ENCODE data around the gene PTPRN2. TPM values are rescaled to one million over a fixed set of nuclear protein-coding genes. Genes with fewer than 3 reads are reported as not detected.
"Not testable (repeated sequence)": the region's sequence is repeated elsewhere in the genome, so short reads cannot be mapped to it uniquely, and the experiment has no call there.

The PTPRN2 gene
- total RNA-seq, 1 donor from 2014 or later = 11.4 TPM

DNA sequence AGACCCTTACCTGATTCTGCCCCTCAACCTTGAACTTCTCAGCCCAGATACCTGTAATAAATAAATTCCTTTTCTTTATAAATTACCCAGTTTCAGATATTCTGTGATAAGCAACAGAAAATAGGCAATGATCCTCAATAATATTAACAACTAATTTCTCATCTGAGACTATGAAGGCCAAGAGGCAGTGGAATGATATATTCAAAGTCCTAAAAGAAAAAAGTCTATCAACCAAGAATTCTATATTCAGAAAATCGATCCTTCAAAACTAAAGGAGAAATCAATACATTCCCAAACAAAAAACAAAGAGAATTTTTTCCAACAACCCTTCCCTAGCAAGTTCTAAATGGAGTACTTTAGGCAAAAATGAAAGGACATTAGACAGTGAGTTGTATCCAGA, 279.6 kb downstream of the PTPRN2 start:
- H3K4me3 Mint-ChIP-seq (ENCODE audit: low read depth) = no peak overlapping the region
- H3K4me1 Mint-ChIP-seq (ENCODE audit: low read depth) = no peaks in the 10 kb centered on the region
- TF ChIP-seq, protein P1, sequence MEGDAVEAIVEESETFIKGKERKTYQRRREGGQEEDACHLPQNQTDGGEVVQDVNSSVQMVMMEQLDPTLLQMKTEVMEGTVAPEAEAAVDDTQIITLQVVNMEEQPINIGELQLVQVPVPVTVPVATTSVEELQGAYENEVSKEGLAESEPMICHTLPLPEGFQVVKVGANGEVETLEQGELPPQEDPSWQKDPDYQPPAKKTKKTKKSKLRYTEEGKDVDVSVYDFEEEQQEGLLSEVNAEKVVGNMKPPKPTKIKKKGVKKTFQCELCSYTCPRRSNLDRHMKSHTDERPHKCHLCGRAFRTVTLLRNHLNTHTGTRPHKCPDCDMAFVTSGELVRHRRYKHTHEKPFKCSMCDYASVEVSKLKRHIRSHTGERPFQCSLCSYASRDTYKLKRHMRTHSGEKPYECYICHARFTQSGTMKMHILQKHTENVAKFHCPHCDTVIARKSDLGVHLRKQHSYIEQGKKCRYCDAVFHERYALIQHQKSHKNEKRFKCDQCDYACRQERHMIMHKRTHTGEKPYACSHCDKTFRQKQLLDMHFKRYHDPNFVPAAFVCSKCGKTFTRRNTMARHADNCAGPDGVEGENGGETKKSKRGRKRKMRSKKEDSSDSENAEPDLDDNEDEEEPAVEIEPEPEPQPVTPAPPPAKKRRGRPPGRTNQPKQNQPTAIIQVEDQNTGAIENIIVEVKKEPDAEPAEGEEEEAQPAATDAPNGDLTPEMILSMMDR (IDR thresholded peaks at IDR 0.05; ENCODE audit: unreplicated experiment) = no peak
- no peaks in the 10 kb centered on the region for H3K27me3 Mint-ChIP-seq
- no peaks in the 10 kb centered on the region for H3K36me3 Mint-ChIP-seq (ENCODE audit: insufficient read depth)
- H3K27ac Mint-ChIP-seq = no peak overlapping the region
- no peak for DNase-seq (ENCODE audit: low spot score, unreplicated experiment)
- peaks cover 24% of the 10 kb centered on the region for H3K9me3 Mint-ChIP-seq (ENCODE audit: low read depth)

DNA sequence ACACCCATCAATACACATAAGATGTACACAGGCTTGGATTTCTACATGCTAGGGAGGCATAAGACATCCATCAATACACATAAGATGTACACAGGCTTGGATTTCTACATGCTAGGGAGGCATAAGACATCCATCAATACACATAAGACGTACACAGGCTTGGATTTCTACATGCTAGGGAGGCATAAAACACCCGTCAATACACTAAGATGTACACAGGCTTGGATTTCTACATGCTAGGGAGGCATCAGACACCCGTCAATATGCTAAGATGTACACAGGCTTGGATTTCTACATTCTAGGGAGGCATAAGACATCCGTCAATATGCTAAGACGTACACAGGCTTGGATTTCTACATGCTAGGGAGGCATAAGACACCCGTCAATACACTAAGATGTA, 283.6 kb downstream of the PTPRN2 start:
- H3K27me3 Mint-ChIP-seq; H3K36me3 Mint-ChIP-seq (ENCODE audit: insufficient read depth); H3K27ac Mint-ChIP-seq; H3K4me1 Mint-ChIP-seq (ENCODE audit: low read depth); DNase-seq (ENCODE audit: low spot score, unreplicated experiment); H3K4me3 Mint-ChIP-seq (ENCODE audit: low read depth): not testable (repeated sequence)
- peaks cover 14% of the 10 kb centered on the region for H3K9me3 Mint-ChIP-seq (ENCODE audit: low read depth)

DNA sequence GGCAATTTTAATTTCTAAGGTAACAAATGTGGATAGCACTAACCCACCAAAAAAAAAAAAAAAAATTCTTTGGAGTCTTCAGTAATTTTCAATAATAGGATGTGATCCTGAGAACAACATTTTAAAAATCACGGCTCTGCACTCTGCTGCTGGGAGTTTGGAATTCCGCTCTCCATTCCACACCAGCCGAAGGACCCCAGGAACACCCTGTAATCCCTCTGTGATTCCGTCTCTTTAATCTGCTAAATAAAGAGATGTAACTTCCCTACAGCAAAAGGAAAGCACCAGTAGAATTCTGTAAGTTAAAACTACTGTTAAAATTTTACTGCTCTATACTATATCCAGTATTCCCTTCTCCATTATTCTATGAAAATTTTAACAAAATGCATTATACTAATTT, 284.5 kb downstream of the PTPRN2 start:
- H3K4me1 Mint-ChIP-seq (ENCODE audit: low read depth) = no peaks in the 10 kb centered on the region
- H3K27ac Mint-ChIP-seq = no peak overlapping the region
- no peak for DNase-seq (ENCODE audit: low spot score, unreplicated experiment)
- H3K9me3 Mint-ChIP-seq (ENCODE audit: low read depth) = peaks cover 11% of the 10 kb centered on the region
- no peak overlapping the region for H3K4me3 Mint-ChIP-seq (ENCODE audit: low read depth)
- H3K27me3 Mint-ChIP-seq = no peaks in the 10 kb centered on the region
- no peaks in the 10 kb centered on the region for H3K36me3 Mint-ChIP-seq (ENCODE audit: insufficient read depth)
- TF ChIP-seq, protein P1 (IDR thresholded peaks at IDR 0.05; ENCODE audit: unreplicated experiment) = no peak

DNA sequence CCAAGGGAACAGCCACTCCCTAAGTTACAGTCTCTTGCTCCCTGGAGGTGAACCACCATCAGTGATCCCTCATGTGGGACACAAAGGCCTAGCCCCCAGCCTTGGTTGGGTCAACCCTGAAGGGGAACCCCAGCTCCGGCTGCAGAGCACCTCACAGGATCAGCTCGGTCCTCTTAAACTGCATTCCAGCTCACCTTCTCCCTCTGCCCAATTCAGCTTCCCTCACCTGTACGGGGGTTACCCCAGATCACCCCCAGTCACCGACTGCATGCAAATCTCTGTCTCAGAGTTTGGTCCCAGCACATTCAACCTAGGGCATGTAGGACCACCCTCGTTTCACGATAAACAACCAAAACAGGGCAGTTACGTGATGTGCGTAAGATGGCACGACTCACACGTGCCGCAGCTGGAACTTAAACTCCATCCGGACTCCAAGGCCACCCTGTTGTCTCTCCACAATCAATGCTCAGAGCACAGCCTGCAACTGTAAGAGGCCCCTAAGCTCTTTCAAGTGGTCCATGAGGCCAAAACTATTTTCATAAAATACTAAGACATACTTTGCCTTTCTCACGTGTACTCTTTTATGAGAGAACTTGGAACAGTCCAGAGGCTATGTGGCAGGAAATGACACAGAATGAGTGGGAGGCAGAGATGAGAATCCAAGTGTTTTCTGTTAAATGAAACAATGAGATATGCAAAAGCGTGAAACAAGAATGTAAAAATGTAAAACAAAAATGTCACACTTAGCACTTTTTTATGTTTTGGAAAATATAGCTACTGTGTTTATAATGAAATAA, 285.2 kb downstream of the PTPRN2 start:
- TF ChIP-seq, protein P1 (IDR thresholded peaks at IDR 0.05; ENCODE audit: unreplicated experiment) = no peak
- no peak for DNase-seq (ENCODE audit: low spot score, unreplicated experiment)
- Mint-ChIP-seq H3K4me3 (ENCODE audit: low read depth) (no peak overlapping the region), H3K36me3 (ENCODE audit: insufficient read depth) (no peaks in the 10 kb centered on the region), H3K4me1 (ENCODE audit: low read depth) (no peaks in the 10 kb centered on the region), H3K27ac (no peak overlapping the region), H3K9me3 (ENCODE audit: low read depth) (peaks cover 7% of the 10 kb centered on the region), H3K27me3 (no peaks in the 10 kb centered on the region)

DNA sequence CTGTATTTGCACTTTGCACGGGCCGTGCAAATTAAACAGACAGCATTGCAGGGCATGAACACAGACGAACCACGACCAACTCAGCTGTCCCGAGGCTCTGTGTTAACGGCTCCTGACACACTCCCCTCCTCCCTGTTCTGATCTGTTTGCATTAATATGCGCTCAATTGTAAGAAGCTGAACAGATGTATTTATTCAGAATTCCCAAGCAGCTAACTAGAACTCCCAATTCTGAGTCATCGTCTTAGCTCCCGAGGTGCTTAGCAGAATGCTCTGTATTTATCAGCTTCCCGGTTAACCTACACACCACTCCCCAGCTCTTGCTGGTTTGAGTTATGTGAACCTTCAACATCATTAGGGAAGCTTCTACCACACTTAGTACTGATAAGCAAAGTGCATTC, 286.4 kb downstream of the PTPRN2 start:
- H3K27me3 Mint-ChIP-seq = no peaks in the 10 kb centered on the region
- H3K27ac Mint-ChIP-seq = no peak overlapping the region
- no peak for DNase-seq (ENCODE audit: low spot score, unreplicated experiment)
- H3K36me3 Mint-ChIP-seq (ENCODE audit: insufficient read depth) = no peaks in the 10 kb centered on the region
- no peak overlapping the region for H3K4me3 Mint-ChIP-seq (ENCODE audit: low read depth)
- no peaks in the 10 kb centered on the region for H3K4me1 Mint-ChIP-seq (ENCODE audit: low read depth)
- peaks cover under 1% of the 10 kb centered on the region for H3K9me3 Mint-ChIP-seq (ENCODE audit: low read depth)
- TF ChIP-seq, protein P1 (IDR thresholded peaks at IDR 0.05; ENCODE audit: unreplicated experiment) = no peak

DNA sequence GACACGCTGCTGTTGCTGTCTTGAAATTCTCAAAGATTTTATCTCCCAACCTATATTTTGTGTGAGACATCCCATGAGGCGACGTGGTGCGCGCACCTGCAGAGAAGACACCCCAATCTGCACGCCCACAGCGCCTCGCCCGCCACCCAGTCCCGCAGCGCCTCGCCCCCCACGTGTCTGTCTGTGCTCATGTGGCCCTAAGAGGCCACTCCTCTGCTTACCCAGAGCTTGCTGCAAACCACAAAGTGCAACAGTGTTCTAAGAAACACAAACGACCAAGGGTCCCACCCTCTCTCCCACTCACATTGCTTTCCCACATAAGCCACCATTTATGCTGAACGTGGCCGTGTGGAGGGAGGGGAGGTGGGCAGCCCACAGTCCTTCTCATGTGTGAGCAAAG, 287.2 kb downstream of the PTPRN2 start:
- Mint-ChIP-seq H3K4me1 (ENCODE audit: low read depth) (no peaks in the 10 kb centered on the region), H3K36me3 (ENCODE audit: insufficient read depth) (peaks cover 2% of the 10 kb centered on the region), H3K27ac (no peak overlapping the region), H3K9me3 (ENCODE audit: low read depth) (peaks cover 3% of the 10 kb centered on the region), H3K27me3 (no peaks in the 10 kb centered on the region), H3K4me3 (ENCODE audit: low read depth) (no peak overlapping the region)
- DNase-seq (ENCODE audit: low spot score, unreplicated experiment) = no peak
- TF ChIP-seq, protein P1 (IDR thresholded peaks at IDR 0.05; ENCODE audit: unreplicated experiment) = no peak
